ENCODE results near the gene CEACAM6. TPM values are rescaled to one million over a fixed set of nuclear protein-coding genes. Genes with fewer than 3 reads are reported as not detected.
"Not testable (repeated sequence)": the region's sequence is repeated elsewhere in the genome, so short reads cannot be mapped to it uniquely, and the experiment has no call there.

The CEACAM6 gene
- total RNA-seq, 1 experiment from 2014 or later: 10.7 TPM

GRCh38 chr19:41784743-41785142 is 29.4 kb downstream of the CEACAM6 start:
- H3K4me1 ChIP-seq: peaks cover 18% of the 10 kb centered on the region
- no TSS peak for BruUV-seq (replicated peaks)
- intact Hi-C loops (cut with micrococcal nuclease; ENCODE audit: unreplicated experiment): loop anchor here (1.0 kb wide), 2 partner anchors 31 to 78 kb away; no protein-coding TSS in a partner anchor
- no peak overlapping the region for H3K4me3 Mint-ChIP-seq (ENCODE audit: unreplicated experiment)
- no peaks in the 10 kb centered on the region for H3K36me3 Mint-ChIP-seq (ENCODE audit: insufficient read depth, unreplicated experiment)
- H3K27ac Mint-ChIP-seq (ENCODE audit: unreplicated experiment): peak overlapping the region; percentile 14
- no peaks in the 10 kb centered on the region for H3K36me3 ChIP-seq (ENCODE audit: control insufficient read depth, insufficient read depth, low read length)
- no peaks in the 10 kb centered on the region for H3K9me3 Mint-ChIP-seq (ENCODE audit: unreplicated experiment)
- H3K27me3 ChIP-seq (replicated peaks; ENCODE audit: control insufficient read depth, insufficient read depth, low read length): no peaks in the 10 kb centered on the region
- peaks cover 27% of the 10 kb centered on the region for H3K4me1 Mint-ChIP-seq (ENCODE audit: low read depth, unreplicated experiment)
- H3K4me3 ChIP-seq (ENCODE audit: low read depth, low read length): no peak overlapping the region
- no peak for TF ChIP-seq CTCF (IDR thresholded peaks at IDR 0.05; ENCODE audit: insufficient read depth in 1 of 2, low read depth in 1 of 2, low read length in 1 of 2, severe bottlenecking in 1 of 2, unreplicated experiment in 1 of 2)
- CTCF ChIA-PET: interaction anchor here (1.3 to 6.3 kb wide), 5 partner anchors 10 to 78 kb away, joined by 4 to 59 read pairs (median 8); partner anchors contain the start of gene CEACAM3
- POLR2A ChIA-PET: no interaction called here
- no peak for DNase-seq
- H3K9me3 ChIP-seq: no peaks in the 10 kb centered on the region
- no peaks in the 10 kb centered on the region for H3K27me3 Mint-ChIP-seq (ENCODE audit: insufficient read depth, unreplicated experiment)

GRCh38 chr19:41785653-41786052 is 30.3 kb downstream of the CEACAM6 start:
- H3K27me3 ChIP-seq (replicated peaks; ENCODE audit: control insufficient read depth, insufficient read depth, low read length): no peaks in the 10 kb centered on the region
- H3K36me3 Mint-ChIP-seq (ENCODE audit: insufficient read depth, unreplicated experiment): no peaks in the 10 kb centered on the region
- no peaks in the 10 kb centered on the region for H3K36me3 ChIP-seq (ENCODE audit: control insufficient read depth, insufficient read depth, low read length)
- H3K4me1 Mint-ChIP-seq (ENCODE audit: low read depth, unreplicated experiment): peaks cover 18% of the 10 kb centered on the region
- H3K9me3 ChIP-seq: no peaks in the 10 kb centered on the region
- TF ChIP-seq CTCF (IDR thresholded peaks at IDR 0.05; ENCODE audit: insufficient read depth in 1 of 2, low read depth in 1 of 2, low read length in 1 of 2, severe bottlenecking in 1 of 2, unreplicated experiment in 1 of 2): peak; percentile 80 to 89
- CTCF ChIA-PET: interaction anchor here (1.3 to 6.3 kb wide), 5 partner anchors 10 to 79 kb away, joined by 4 to 59 read pairs (median 8); partner anchors contain the start of gene CEACAM3
- intact Hi-C loops (cut with micrococcal nuclease; ENCODE audit: unreplicated experiment): loop anchor here (1.0 kb wide), 2 partner anchors 32 to 79 kb away; no protein-coding TSS in a partner anchor
- BruUV-seq (replicated peaks): no TSS peak
- no peaks in the 10 kb centered on the region for H3K9me3 Mint-ChIP-seq (ENCODE audit: unreplicated experiment)
- H3K27ac Mint-ChIP-seq (ENCODE audit: unreplicated experiment): no peak overlapping the region
- H3K4me3 ChIP-seq (ENCODE audit: low read depth, low read length): no peak overlapping the region
- DNase-seq: peak; percentile 79 to 84
- H3K27me3 Mint-ChIP-seq (ENCODE audit: insufficient read depth, unreplicated experiment): no peaks in the 10 kb centered on the region
- H3K4me3 Mint-ChIP-seq (ENCODE audit: unreplicated experiment): no peak overlapping the region
- POLR2A ChIA-PET: no interaction called here
- H3K4me1 ChIP-seq: peaks cover 8% of the 10 kb centered on the region

GRCh38 chr19:41787055-41787454 is 31.7 kb downstream of the CEACAM6 start:
- TF ChIP-seq CTCF (IDR thresholded peaks at IDR 0.05; ENCODE audit: insufficient read depth in 1 of 2, low read depth in 1 of 2, low read length in 1 of 2, severe bottlenecking in 1 of 2, unreplicated experiment in 1 of 2): no peak
- Mint-ChIP-seq H3K9me3 (ENCODE audit: unreplicated experiment) (no peaks in the 10 kb centered on the region), H3K27ac (ENCODE audit: unreplicated experiment) (no peak overlapping the region), H3K36me3 (ENCODE audit: insufficient read depth, unreplicated experiment) (no peaks in the 10 kb centered on the region), H3K27me3 (ENCODE audit: insufficient read depth, unreplicated experiment) (no peaks in the 10 kb centered on the region), H3K4me1 (ENCODE audit: low read depth, unreplicated experiment) (peaks cover 17% of the 10 kb centered on the region), H3K4me3 (ENCODE audit: unreplicated experiment) (no peak overlapping the region)
- ChIA-PET POLR2A (no interaction called here), CTCF (interaction anchor here (0.6 to 6.3 kb wide), 3 partner anchors 8 to 34 kb away, joined by 3 to 59 read pairs (median 3); no protein-coding TSS in a partner anchor)
- Histone ChIP-seq H3K27me3 (replicated peaks; ENCODE audit: control insufficient read depth, insufficient read depth, low read length) (no peaks in the 10 kb centered on the region), H3K4me1 (peaks cover 6% of the 10 kb centered on the region; the same call in 1 of the 2 replicates), H3K4me3 (ENCODE audit: low read depth, low read length) (no peak overlapping the region), H3K36me3 (ENCODE audit: control insufficient read depth, insufficient read depth, low read length) (no peaks in the 10 kb centered on the region), H3K9me3 (no peaks in the 10 kb centered on the region)
- intact Hi-C loops (cut with micrococcal nuclease; ENCODE audit: unreplicated experiment): no loop called here
- no peak for DNase-seq
- BruUV-seq (replicated peaks): no TSS peak

- H3K27ac Mint-ChIP-seq (ENCODE audit: unreplicated experiment); H3K9me3 Mint-ChIP-seq (ENCODE audit: unreplicated experiment); H3K4me3 ChIP-seq (ENCODE audit: low read depth, low read length); H3K27me3 Mint-ChIP-seq (ENCODE audit: insufficient read depth, unreplicated experiment); POLR2A ChIA-PET; intact Hi-C loops (cut with micrococcal nuclease; ENCODE audit: unreplicated experiment); DNase-seq; BruUV-seq (replicated peaks); H3K36me3 Mint-ChIP-seq (ENCODE audit: insufficient read depth, unreplicated experiment); H3K9me3 ChIP-seq; H3K36me3 ChIP-seq (ENCODE audit: control insufficient read depth, insufficient read depth, low read length); CTCF ChIA-PET; H3K4me3 Mint-ChIP-seq (ENCODE audit: unreplicated experiment); H3K27me3 ChIP-seq (replicated peaks; ENCODE audit: control insufficient read depth, insufficient read depth, low read length): not testable (repeated sequence)
- H3K4me1 ChIP-seq: peaks cover 14% of the 10 kb centered on the region
- H3K4me1 Mint-ChIP-seq (ENCODE audit: low read depth, unreplicated experiment): peaks cover 24% of the 10 kb centered on the region
These were observed 33.2 kb downstream of the CEACAM6 start for GRCh38 chr19:41788518-41788917.

GRCh38 chr19:41789053-41789452 is 33.7 kb downstream of the CEACAM6 start:
- peaks cover 24% of the 10 kb centered on the region for H3K4me1 Mint-ChIP-seq (ENCODE audit: low read depth, unreplicated experiment)
- H3K4me3 ChIP-seq (ENCODE audit: low read depth, low read length); H3K36me3 Mint-ChIP-seq (ENCODE audit: insufficient read depth, unreplicated experiment); H3K27me3 ChIP-seq (replicated peaks; ENCODE audit: control insufficient read depth, insufficient read depth, low read length); H3K9me3 Mint-ChIP-seq (ENCODE audit: unreplicated experiment); H3K36me3 ChIP-seq (ENCODE audit: control insufficient read depth, insufficient read depth, low read length); DNase-seq; H3K4me3 Mint-ChIP-seq (ENCODE audit: unreplicated experiment); H3K9me3 ChIP-seq; POLR2A ChIA-PET; intact Hi-C loops (cut with micrococcal nuclease; ENCODE audit: unreplicated experiment); H3K27ac Mint-ChIP-seq (ENCODE audit: unreplicated experiment); H3K27me3 Mint-ChIP-seq (ENCODE audit: insufficient read depth, unreplicated experiment); BruUV-seq (replicated peaks): not testable (repeated sequence)
- peaks cover 14% of the 10 kb centered on the region for H3K4me1 ChIP-seq
- CTCF ChIA-PET: interaction anchor here (0.6 to 0.8 kb wide), 2 partner anchors 15 to 346 kb away, joined by 3 to 6 read pairs; no protein-coding TSS in a partner anchor

All from Caco-2 (cell line).